ENCODE results near the gene LRRC19. TPM values are rescaled to one million over a fixed set of nuclear protein-coding genes. Genes with fewer than 3 reads are reported as not detected.

The LRRC19 gene
- total RNA-seq, 1 experiment from 2014 or later, result 0.21 TPM

- H3K36me3 Mint-ChIP-seq (ENCODE audit: insufficient read depth, unreplicated experiment), result peaks cover 29% of the 10 kb centered on the region
- TF ChIP-seq CTCF (IDR thresholded peaks at IDR 0.05; ENCODE audit: unreplicated experiment), result no peak
- intact Hi-C loops (cut with micrococcal nuclease; ENCODE audit: unreplicated experiment), result no loop called here
- no peak for DNase-seq
- H3K4me1 Mint-ChIP-seq (ENCODE audit: low read depth, unreplicated experiment), result peaks cover 24% of the 10 kb centered on the region
- BruUV-seq (replicated peaks), result no TSS peak
- no peak overlapping the region for H3K4me3 Mint-ChIP-seq (ENCODE audit: low read depth, unreplicated experiment)
- H3K27ac Mint-ChIP-seq (ENCODE audit: unreplicated experiment), result no peak overlapping the region
- CTCF ChIA-PET, result no interaction called here
- H3K9me3 Mint-ChIP-seq (ENCODE audit: low read depth, unreplicated experiment), result no peaks in the 10 kb centered on the region
- no peaks in the 10 kb centered on the region for H3K27me3 Mint-ChIP-seq (ENCODE audit: unreplicated experiment)
These were observed 53.7 kb downstream of the LRRC19 start for GRCh38 chr9:26951794-26952193.

- no peaks in the 10 kb centered on the region for H3K9me3 Mint-ChIP-seq (ENCODE audit: low read depth, unreplicated experiment)
- no TSS peak for BruUV-seq (replicated peaks)
- CTCF ChIA-PET, result no interaction called here
- intact Hi-C loops (cut with micrococcal nuclease; ENCODE audit: unreplicated experiment), result no loop called here
- TF ChIP-seq CTCF (IDR thresholded peaks at IDR 0.05; ENCODE audit: unreplicated experiment), result no peak
- H3K27me3 Mint-ChIP-seq (ENCODE audit: unreplicated experiment), result no peaks in the 10 kb centered on the region
- no peak overlapping the region for H3K27ac Mint-ChIP-seq (ENCODE audit: unreplicated experiment)
- H3K36me3 Mint-ChIP-seq (ENCODE audit: insufficient read depth, unreplicated experiment), result peaks cover 24% of the 10 kb centered on the region
- no peak for DNase-seq
- peaks cover 28% of the 10 kb centered on the region for H3K4me1 Mint-ChIP-seq (ENCODE audit: low read depth, unreplicated experiment)
- H3K4me3 Mint-ChIP-seq (ENCODE audit: low read depth, unreplicated experiment), result no peak overlapping the region
These were observed 55.0 kb downstream of the LRRC19 start for GRCh38 chr9:26950521-26950920.

GRCh38 chr9:26949637-26950069 lies 55.8 kb downstream of the LRRC19 start:
- no TSS peak for BruUV-seq (replicated peaks)
- intact Hi-C loops (cut with micrococcal nuclease; ENCODE audit: unreplicated experiment), result loop anchor here (5.0 kb wide), 1 partner anchor 328 kb away; no protein-coding TSS in a partner anchor
- DNase-seq, result no peak
- H3K27ac Mint-ChIP-seq (ENCODE audit: unreplicated experiment), result no peak overlapping the region
- peaks cover 21% of the 10 kb centered on the region for H3K36me3 Mint-ChIP-seq (ENCODE audit: insufficient read depth, unreplicated experiment)
- H3K9me3 Mint-ChIP-seq (ENCODE audit: low read depth, unreplicated experiment), result no peaks in the 10 kb centered on the region
- peaks cover 26% of the 10 kb centered on the region for H3K4me1 Mint-ChIP-seq (ENCODE audit: low read depth, unreplicated experiment)
- no peak for TF ChIP-seq CTCF (IDR thresholded peaks at IDR 0.05; ENCODE audit: unreplicated experiment)
- H3K27me3 Mint-ChIP-seq (ENCODE audit: unreplicated experiment), result no peaks in the 10 kb centered on the region
- CTCF ChIA-PET, result no interaction called here
- no peak overlapping the region for H3K4me3 Mint-ChIP-seq (ENCODE audit: low read depth, unreplicated experiment)

- CTCF ChIA-PET, result interaction anchor here (0.7 kb wide), 1 partner anchor 8 kb away, joined by 3 read pairs; no protein-coding TSS in a partner anchor
- BruUV-seq (replicated peaks), result TSS peak; percentile 75
- Mint-ChIP-seq H3K36me3 (ENCODE audit: insufficient read depth, unreplicated experiment) (peaks cover 21% of the 10 kb centered on the region), H3K27me3 (ENCODE audit: unreplicated experiment) (no peaks in the 10 kb centered on the region), H3K4me1 (ENCODE audit: low read depth, unreplicated experiment) (peaks cover 26% of the 10 kb centered on the region), H3K9me3 (ENCODE audit: low read depth, unreplicated experiment) (no peaks in the 10 kb centered on the region), H3K27ac (ENCODE audit: unreplicated experiment) (peak overlapping the region; percentile 99), H3K4me3 (ENCODE audit: low read depth, unreplicated experiment) (peak overlapping the region; percentile 63)
- intact Hi-C loops (cut with micrococcal nuclease; ENCODE audit: unreplicated experiment), result loop anchor here (5.0 kb wide), 1 partner anchor 330 kb away; no protein-coding TSS in a partner anchor
- DNase-seq, result no peak
- no peak for TF ChIP-seq CTCF (IDR thresholded peaks at IDR 0.05; ENCODE audit: unreplicated experiment)
These were observed 57.7 kb downstream of the LRRC19 start for GRCh38 chr9:26947736-26948135.

Measured in Calu3 (cell line).